GM10847 (cell line): ENCODE measurements around the gene FBLN2.

Source experiments
- POLR2A ChIP-seq: IDR thresholded peaks from 2 replicates; pipeline ENCODE4 v1.6.1; 2011; ENCODE audit not compliant: insufficient read length; ENCODE audit errors: extremely low read depth

The FBLN2 gene

DNA sequence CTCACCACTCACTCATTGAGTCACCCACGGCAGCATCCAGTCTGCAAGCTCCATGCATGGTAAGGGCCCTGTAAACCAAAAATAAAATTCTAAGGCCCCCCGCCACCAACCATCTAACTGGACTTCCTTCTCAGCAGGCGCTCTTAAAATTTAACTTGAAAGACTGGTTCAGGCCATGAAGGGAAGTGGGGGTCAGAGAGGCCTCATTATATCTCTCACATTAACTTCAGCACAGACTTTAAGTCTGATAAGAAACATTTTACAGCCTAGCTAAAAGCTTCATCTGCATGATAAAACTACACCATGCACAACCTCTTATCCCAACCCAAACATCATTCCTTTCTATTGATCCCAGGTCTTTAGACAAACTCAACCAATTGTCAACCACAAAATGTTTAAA lies 38.5 kb downstream of the FBLN2 start:
- TF ChIP-seq POLR2A: no peak

DNA sequence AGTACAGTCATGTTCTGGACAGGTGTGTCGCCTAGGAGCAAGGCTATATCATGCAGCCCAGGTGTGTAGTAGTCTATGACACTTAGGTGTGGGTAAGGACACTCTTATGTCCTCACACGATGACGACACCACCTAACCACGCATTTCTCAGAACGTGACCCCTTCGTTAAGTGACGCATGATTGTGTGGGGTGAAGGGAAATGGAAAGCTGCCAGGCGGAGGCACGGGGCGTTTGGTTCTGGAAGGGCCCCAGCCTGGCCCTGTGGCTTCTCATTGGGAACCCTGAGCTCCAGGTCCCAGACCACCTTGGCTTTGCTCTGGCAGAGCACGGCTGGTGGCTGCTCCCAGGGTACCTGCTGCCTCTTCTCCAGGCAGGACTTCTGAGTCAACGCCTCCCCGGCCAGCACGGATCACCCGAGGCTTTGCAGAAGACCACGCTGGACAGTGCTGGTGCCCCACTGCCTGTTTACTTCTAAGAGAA lies 39.3 kb downstream of the FBLN2 start:
- no peak for TF ChIP-seq POLR2A

DNA sequence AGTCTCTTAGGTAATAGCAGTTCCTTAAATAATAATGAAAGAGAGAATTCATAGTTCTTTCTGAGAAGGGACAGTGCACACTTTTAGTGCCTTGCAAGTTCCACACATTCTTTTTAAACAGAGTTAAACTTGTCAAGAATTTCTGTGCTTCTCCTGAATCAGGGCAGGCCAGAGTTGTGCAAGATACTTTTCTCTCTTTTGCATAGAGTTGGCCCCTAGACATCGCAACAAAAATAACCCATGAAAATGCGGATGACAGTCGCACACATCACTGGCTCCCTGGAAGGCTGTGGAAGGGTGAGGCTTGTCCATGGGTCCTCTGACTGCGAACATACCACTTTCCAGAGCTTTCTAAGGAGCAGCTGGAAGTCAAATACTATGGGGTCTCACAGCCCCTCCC lies 40.1 kb downstream of the FBLN2 start:
- TF ChIP-seq POLR2A: no peak

DNA sequence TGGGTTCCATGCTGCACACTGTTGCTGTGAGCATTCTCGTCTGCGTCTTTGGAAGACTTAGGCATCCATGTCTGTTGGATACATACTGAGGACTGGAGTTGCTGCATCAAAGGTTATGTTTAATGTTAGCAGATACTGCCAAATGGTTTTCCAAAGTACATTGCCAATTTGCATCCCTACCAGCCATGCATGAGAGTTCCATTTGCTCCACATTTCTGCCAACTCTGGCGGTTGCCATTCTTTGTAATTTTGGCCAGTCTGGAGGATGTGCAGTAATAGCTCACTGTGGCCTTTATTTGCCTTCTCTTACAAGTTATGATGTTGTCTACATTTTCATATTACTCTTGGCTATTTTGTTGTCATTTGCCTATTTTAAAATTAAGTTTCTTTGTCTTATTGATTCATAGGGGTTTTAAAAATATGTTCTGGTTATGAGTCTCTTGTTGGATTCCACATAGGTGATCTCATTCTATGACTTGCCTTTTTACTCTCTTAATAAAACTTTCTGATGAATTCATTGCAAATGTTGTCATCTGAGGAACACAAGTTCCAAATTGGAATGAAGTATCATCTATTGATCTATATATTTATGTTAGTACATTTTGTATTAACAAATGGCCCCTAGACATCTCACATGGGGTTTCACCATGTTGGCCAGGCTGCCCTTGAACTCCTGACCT lies 42.1 kb downstream of the FBLN2 start:
- TF ChIP-seq POLR2A: no peak

DNA sequence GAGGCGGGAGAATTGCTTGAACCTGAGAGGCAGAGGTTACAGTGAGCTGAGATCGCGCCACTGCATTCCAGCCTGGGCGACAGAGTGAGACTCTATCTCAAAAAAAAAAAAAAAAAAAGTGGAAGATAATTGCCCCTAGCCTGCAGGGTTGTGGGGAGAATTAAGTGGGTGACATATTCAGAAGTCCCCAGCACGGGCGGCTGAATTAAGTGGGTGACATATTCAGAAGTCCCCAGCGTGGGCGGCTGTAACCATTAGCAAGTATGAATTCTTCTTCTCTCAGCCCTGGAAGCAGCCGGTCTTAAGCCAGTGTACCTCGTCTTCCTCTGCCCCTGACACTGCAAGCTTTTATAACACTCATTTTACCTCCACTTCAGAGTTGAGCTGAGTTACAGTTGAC lies 44.7 kb downstream of the FBLN2 start:
- no peak for TF ChIP-seq POLR2A

DNA sequence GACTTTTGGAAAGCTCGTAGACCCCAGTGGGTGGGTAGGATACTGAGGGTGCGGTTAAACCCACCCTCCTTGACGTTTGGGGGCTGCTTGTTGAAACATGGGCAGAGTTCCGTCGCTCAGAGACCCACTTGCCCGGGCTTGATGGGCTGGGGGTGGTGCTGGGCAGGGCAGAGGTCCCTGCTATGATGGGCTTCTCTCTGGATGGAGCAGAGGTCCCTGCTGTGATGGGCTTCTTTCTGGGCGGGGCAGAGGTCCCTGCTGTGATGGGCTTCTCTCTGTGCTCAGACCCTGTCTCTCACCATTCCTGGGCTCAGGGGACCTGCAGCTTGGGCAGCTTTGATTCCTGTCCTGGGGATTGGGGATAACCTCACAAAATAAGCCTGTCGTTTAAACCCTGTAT lies 45.2 kb downstream of the FBLN2 start:
- TF ChIP-seq POLR2A: no peak

DNA sequence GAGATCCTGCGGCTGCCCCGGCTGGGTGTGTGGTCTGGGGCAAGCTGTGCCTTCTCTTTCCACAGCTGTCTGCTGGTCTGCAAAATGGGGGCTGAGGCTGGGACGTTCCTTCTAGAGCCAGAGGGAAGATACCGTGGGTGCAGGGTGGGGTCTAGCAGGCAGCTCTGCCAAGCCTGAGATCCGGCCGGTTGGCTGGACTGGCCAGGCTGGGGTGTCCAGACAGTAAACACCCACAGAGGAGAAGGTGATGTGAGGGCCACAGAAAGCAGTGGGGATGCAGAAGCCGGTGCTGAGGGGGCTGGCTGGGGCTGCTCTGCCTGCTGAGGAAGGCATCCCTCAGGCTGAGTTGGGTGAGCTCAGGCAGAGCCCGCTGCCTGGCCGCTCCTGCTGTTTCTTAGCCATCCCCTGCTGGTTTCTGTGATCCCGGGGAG lies 46.1 kb downstream of the FBLN2 start:
- TF ChIP-seq POLR2A: no peak

DNA sequence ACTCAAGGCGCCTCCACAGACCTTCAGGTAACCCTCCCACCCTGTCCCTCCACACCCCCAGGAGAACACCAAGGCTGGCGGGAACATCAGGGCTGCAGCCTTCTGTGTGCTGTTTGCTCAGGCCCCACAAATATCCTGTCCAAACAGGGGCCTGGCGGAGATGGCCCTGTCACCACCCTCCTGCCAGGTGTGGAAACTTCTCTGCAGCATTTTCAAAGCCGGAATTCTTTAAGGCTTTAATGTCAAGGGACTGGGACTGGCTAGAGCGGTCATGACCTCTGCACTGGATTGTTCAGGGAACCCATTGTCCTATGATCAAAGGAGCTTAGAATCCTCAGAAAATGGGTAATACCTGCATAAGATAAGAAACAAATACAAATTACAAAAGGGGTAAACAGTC lies 46.6 kb downstream of the FBLN2 start:
- no peak for TF ChIP-seq POLR2A

DNA sequence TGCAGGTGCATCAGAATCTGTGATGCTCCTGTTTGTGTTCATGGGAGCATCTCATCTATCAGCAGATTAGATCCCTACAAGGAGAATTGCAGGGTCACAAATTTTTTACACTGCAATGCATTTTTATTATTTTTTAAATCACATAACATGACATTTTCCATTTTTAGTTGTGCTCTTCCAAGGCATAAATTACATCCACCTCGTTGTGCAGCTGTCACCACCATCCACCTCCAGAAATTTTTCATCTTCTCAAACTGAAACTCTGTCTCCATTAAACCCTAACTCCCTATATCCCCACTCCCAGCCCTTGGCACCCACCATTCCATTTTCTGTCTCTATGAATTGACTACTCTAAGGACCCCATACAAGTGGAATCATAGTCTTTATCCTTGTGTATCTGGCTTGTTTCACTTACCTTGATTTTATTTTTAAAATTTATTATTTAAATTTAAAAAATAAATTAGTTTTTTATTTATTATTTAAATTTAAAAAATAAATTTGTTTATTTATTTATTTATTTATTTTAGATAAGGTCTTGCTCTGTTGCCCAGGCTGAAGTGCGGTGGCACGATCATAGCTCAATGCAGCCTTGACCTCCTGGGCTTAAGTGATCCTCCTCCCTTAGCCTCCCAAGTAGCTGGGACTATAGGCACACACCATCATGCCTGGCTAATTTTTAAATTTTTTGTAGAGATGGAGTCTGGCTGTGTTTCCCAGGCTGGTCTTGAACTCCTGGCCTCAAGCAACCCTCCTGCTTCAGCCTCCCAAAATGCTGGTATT lies 47.7 kb downstream of the FBLN2 start:
- TF ChIP-seq POLR2A: no peak

DNA sequence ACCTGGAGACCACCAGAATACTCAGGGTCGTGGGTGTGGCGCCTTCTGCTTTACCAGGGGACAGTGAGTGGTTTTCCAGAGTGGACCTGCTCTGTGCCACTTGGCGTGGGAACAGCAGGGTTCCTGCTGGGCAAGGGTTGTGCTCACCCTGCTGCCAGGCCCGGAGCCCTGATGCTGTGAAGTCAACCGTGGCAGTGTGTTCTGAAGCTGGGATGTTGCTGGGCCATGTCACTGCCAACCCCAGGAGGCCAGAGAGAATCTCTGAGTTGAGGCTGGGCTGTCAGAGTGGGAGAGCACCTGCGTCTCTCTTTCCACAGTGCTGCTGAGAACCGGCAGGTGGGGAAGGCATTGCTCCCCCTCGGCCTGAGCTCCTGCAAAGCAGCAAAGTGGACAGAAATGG lies 48.7 kb downstream of the FBLN2 start:
- TF ChIP-seq POLR2A: no peak

DNA sequence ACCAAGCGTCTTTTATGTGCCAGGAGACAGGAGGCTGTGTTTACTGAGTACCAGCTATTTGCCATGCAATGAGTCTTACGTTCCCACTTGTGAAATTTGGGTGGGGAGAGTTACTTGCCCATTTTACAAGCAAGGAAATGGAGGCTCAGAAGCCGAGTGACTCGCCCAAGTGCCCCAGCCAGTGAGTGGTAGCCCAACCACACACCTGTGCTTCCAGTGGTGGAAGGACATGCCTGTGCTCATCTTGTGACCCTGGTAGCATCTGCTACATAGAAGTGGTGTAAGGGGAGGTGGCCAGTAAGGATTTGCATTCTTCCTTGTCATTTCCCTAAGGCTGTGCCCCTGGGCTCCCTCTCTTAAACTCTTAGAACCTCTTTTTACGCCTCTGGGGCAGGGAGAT lies 49.3 kb downstream of the FBLN2 start:
- TF ChIP-seq POLR2A: no peak

DNA sequence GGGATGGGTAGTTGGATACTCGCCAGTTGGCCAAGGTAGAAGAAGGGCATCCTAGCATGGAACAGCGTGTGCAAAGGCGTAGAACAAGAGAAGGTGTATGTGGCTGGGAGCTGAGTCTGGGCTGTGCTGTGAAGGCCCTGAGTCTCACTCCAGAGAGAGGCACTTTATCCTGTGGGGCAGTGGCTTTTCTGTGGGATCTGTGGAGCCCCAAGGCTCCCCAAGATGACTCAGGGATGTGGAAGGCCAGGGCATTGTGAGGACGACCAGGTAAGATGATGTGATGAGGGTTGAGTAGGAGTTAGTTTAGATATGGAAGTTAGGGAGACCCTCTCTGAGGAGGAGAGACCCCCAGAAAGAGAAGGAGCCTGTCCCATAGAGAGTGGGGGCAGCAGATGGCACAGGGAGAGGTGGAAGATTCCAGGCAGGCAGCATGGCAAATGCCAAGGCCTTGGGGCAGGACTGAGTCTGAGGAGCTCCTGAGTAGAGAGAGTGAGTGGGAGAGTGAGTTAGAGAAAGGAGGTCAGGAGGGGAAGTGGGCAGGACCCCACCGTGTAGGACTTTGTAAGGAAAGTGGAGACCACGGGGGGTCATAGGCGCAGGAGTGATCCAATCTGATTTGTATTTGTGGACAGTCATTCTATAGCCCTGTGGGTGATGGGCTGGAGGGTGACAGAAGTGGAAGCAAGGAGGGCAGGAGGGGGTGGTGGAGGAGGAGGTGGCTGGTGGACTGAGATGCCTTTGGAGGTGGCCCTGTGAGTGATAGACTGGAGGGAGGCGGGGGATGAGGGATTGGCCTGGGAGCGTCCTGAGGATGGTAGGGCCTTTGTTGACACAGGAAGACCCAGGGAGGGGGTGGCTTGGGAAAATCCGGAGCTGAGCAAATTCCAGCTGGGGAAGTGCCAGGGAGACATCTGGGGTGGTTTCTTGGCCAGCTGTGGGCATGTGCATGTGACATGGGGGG lies 50.3 kb downstream of the FBLN2 start:
- no peak for TF ChIP-seq POLR2A

DNA sequence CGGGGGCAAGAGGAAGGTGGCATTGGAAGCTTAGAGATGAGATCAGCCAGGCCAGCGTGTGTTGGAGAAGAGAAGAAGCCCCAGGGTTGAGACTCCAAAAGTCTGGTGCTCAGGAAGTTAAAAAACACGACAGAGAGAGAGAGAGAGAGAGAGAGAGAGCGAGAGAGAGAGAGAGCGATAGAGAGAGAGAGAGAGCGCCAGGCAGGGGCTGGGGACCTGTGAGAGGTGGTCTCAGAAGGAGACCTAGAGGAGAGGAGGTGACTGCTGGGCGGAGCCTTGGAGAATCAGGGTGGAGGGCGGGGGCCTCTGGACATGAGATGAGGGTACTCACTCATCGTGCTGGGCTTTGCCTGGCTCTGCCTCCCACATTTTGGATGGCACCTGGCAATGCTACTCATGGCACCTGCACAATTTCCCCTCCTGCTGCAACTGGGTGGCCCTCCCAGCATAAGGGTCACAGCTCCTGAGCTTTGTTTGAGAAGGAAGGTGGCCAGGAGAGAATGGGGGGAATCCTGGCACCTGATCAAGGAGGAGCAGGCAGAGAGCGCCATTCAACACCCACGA lies 51.0 kb downstream of the FBLN2 start:
- no peak for TF ChIP-seq POLR2A

DNA sequence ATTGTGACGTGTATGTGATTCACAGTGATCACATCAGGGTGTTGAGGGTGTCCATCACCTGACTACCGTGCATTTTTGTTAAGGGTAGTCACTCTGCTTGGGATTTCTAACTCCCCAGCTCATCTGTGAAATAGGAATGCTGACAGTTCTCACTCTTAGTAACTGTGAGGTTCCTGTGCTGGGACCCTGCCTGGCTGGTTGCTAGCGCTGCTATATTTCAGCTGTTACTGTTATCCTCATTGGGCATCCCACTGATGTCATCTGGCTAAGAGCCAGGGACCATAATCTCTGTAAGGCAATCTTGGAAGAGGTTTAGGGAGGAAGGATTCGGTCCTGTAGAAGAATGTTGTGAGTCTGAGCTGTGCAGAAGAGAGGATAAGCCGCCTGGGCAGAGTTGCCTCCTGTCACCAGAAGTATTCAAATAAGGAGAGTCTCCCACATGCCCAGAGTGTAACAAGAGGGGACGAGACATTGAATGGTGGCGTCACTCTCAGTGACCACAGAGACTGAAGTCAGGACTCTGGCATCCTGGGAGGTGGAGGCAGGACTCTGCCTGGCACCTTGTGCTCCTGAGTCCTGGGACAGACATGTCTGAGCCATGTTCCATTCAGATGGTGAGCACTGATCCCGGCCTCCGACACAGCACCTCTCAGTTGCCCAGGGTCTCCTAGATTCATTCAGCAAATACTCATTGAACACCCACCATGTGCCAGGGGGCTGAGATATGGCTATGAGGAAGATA lies 52.2 kb downstream of the FBLN2 start:
- TF ChIP-seq POLR2A: no peak
